Measurements from ENCODE around the gene SDR39U1. TPM values are rescaled to one million over a fixed set of nuclear protein-coding genes. Genes with fewer than 3 reads are reported as not detected.

Gene SDR39U1
- total RNA-seq, 1 experiment from 2014 or later, result 59.0 TPM

GRCh38 chr14:24465805-24466204 lies 23.2 kb upstream of the SDR39U1 start:
- Mint-ChIP-seq H3K27ac (ENCODE audit: unreplicated experiment) (no peak overlapping the region), H3K27me3 (ENCODE audit: unreplicated experiment) (no peaks in the 10 kb centered on the region), H3K36me3 (ENCODE audit: insufficient read depth, unreplicated experiment) (peaks cover 4% of the 10 kb centered on the region), H3K9me3 (ENCODE audit: low read depth, unreplicated experiment) (peaks cover 3% of the 10 kb centered on the region), H3K4me3 (ENCODE audit: low read depth, unreplicated experiment) (no peak overlapping the region), H3K4me1 (ENCODE audit: low read depth, unreplicated experiment) (peaks cover 11% of the 10 kb centered on the region)
- intact Hi-C loops (cut with micrococcal nuclease; ENCODE audit: unreplicated experiment), result no loop called here
- BruUV-seq (replicated peaks), result no TSS peak
- DNase-seq, result no peak
- CTCF ChIA-PET, result no interaction called here
- TF ChIP-seq CTCF (IDR thresholded peaks at IDR 0.05; ENCODE audit: unreplicated experiment), result no peak

DNA sequence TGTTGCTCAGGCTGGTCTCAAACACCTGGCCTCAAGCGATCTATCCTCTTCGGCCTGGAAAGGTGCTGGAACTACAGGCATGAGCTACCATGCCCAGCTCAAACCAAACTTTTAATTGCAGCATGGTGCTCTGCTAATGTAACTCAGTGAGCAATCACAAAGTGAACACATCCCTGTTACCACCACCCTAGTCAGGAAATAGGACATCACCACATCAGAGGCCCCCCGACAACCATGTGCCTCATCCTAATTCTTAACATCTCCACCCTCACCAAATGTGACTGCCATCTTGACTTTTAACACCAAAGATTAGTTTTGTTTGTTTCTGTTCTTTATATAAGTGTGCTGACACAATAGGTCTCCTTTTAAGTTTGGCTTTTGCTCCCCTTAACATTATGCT lies 22.8 kb upstream of the SDR39U1 start:
- CTCF ChIA-PET, result no interaction called here
- intact Hi-C loops (cut with micrococcal nuclease; ENCODE audit: unreplicated experiment), result no loop called here
- Mint-ChIP-seq H3K9me3 (ENCODE audit: low read depth, unreplicated experiment) (peaks cover 6% of the 10 kb centered on the region), H3K36me3 (ENCODE audit: insufficient read depth, unreplicated experiment) (peaks cover 4% of the 10 kb centered on the region), H3K27ac (ENCODE audit: unreplicated experiment) (no peak overlapping the region), H3K4me3 (ENCODE audit: low read depth, unreplicated experiment) (no peak overlapping the region), H3K27me3 (ENCODE audit: unreplicated experiment) (no peaks in the 10 kb centered on the region), H3K4me1 (ENCODE audit: low read depth, unreplicated experiment) (peaks cover 15% of the 10 kb centered on the region)
- BruUV-seq (replicated peaks), result no TSS peak
- TF ChIP-seq CTCF (IDR thresholded peaks at IDR 0.05; ENCODE audit: unreplicated experiment), result no peak
- DNase-seq, result no peak

DNA sequence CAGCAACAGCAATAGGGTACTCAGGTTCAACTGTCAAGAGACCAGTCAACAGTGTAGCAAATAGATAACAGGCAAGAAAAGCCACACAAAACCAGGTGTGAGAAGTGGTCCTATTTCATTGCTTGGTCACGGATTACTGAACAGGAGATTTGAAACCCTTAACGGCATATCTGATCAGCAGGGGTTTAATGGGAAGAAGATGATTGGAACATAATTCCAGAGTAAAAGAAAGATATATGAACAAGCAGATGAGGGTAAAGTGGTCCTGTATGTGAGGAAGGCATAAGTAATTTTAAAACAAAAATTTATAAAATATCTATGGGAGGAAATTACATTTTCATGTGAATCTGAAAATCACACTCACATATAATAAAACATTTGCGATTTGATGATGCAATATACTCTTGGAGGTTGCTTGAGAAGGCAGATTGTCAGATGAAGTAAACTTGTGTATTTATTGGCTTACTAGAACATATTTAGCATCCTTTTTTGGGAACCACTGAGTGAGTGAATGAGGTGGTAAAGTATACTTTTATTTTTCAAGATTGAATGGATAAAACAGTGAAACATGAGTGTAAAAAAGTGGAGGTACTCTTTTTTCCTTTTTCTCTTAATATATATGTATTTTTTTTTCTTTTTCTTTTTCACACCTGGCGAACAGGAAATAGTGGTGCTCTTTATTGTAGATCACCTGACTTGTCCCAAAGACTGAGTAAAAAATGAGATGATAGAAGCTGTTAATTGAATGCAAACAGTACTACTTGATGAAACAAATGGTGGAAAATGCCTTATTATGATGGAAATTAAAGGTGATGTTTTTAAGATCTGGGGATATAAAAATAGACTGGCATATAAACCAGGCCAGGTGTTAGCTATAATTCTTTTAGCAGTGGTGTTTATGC lies 21.6 kb upstream of the SDR39U1 start:
- no peak for DNase-seq
- Mint-ChIP-seq H3K9me3 (ENCODE audit: low read depth, unreplicated experiment) (peaks cover 7% of the 10 kb centered on the region), H3K4me1 (ENCODE audit: low read depth, unreplicated experiment) (peaks cover 17% of the 10 kb centered on the region), H3K27ac (ENCODE audit: unreplicated experiment) (no peak overlapping the region), H3K4me3 (ENCODE audit: low read depth, unreplicated experiment) (no peak overlapping the region), H3K27me3 (ENCODE audit: unreplicated experiment) (no peaks in the 10 kb centered on the region), H3K36me3 (ENCODE audit: insufficient read depth, unreplicated experiment) (peaks cover 4% of the 10 kb centered on the region)
- CTCF ChIA-PET, result no interaction called here
- intact Hi-C loops (cut with micrococcal nuclease; ENCODE audit: unreplicated experiment), result no loop called here
- TF ChIP-seq CTCF (IDR thresholded peaks at IDR 0.05; ENCODE audit: unreplicated experiment), result no peak
- no TSS peak for BruUV-seq (replicated peaks)

GRCh38 chr14:24463017-24463883 lies 20.7 kb upstream of the SDR39U1 start:
- Mint-ChIP-seq H3K4me1 (ENCODE audit: low read depth, unreplicated experiment) (peaks cover 17% of the 10 kb centered on the region), H3K27ac (ENCODE audit: unreplicated experiment) (no peak overlapping the region), H3K4me3 (ENCODE audit: low read depth, unreplicated experiment) (no peak overlapping the region), H3K9me3 (ENCODE audit: low read depth, unreplicated experiment) (peaks cover 7% of the 10 kb centered on the region), H3K27me3 (ENCODE audit: unreplicated experiment) (no peaks in the 10 kb centered on the region), H3K36me3 (ENCODE audit: insufficient read depth, unreplicated experiment) (peaks cover 4% of the 10 kb centered on the region)
- TF ChIP-seq CTCF (IDR thresholded peaks at IDR 0.05; ENCODE audit: unreplicated experiment), result no peak
- intact Hi-C loops (cut with micrococcal nuclease; ENCODE audit: unreplicated experiment), result no loop called here
- BruUV-seq (replicated peaks), result no TSS peak
- CTCF ChIA-PET, result no interaction called here
- DNase-seq, result no peak
